ENCODE measurements around the gene ZFAND3.

ZFAND3 gene

GRCh38 chr6:38054527-38055202 is 235.1 kb downstream of the ZFAND3 start:
- no peaks in the 10 kb centered on the region; the same call in 1 of the 2 replicates for H3K27me3 ChIP-seq
- TF ChIP-seq CTCF (IDR thresholded peaks at IDR 0.05; ENCODE audit: low read depth, low read length), result no peak
- no peaks in the 10 kb centered on the region for H3K9me3 ChIP-seq
- no peak for DNase-seq
- H3K4me1 ChIP-seq, result peaks cover 29% of the 10 kb centered on the region
- no peak overlapping the region for H3K4me3 ChIP-seq (ENCODE audit: low read depth, low read length)
- H3K36me3 ChIP-seq, result no peaks in the 10 kb centered on the region

GRCh38 chr6:38055203-38055589 is 235.7 kb downstream of the ZFAND3 start:
- Histone ChIP-seq H3K4me1 (peaks cover 29% of the 10 kb centered on the region), H3K4me3 (ENCODE audit: low read depth, low read length) (no peak overlapping the region)

GRCh38 chr6:38056361-38056760 is 236.8 kb downstream of the ZFAND3 start:
- DNase-seq, result no peak
- Histone ChIP-seq H3K27me3 (no peaks in the 10 kb centered on the region), H3K9me3 (no peaks in the 10 kb centered on the region), H3K36me3 (peaks cover under 1% of the 10 kb centered on the region; the same call in 1 of the 2 replicates), H3K4me3 (ENCODE audit: low read depth, low read length) (no peak overlapping the region), H3K4me1 (peaks cover 23% of the 10 kb centered on the region)
- TF ChIP-seq CTCF (IDR thresholded peaks at IDR 0.05; ENCODE audit: low read depth, low read length), result no peak

More at GRCh38 chr6:38055203-38055589, 235.7 kb downstream of the ZFAND3 start:
- Histone ChIP-seq H3K36me3 (no peaks in the 10 kb centered on the region), H3K27me3 (no peaks in the 10 kb centered on the region; the same call in 1 of the 2 replicates), H3K9me3 (no peaks in the 10 kb centered on the region)
- no peak for TF ChIP-seq CTCF (IDR thresholded peaks at IDR 0.05; ENCODE audit: low read depth, low read length)
- DNase-seq, result no peak

GRCh38 chr6:38057994-38058393 is 238.5 kb downstream of the ZFAND3 start:
- Histone ChIP-seq H3K4me3 (ENCODE audit: low read depth, low read length) (no peak overlapping the region), H3K9me3 (no peaks in the 10 kb centered on the region), H3K4me1 (peaks cover 22% of the 10 kb centered on the region), H3K27me3 (no peaks in the 10 kb centered on the region), H3K36me3 (peaks cover 14% of the 10 kb centered on the region)
- DNase-seq, result no peak
- TF ChIP-seq CTCF (IDR thresholded peaks at IDR 0.05; ENCODE audit: low read depth, low read length), result no peak

GRCh38 chr6:38062066-38062465 is 242.5 kb downstream of the ZFAND3 start:
- no peak overlapping the region for H3K4me3 ChIP-seq (ENCODE audit: low read depth, low read length)
- H3K4me1 ChIP-seq, result peaks cover 8% of the 10 kb centered on the region
- no peak for TF ChIP-seq CTCF (IDR thresholded peaks at IDR 0.05; ENCODE audit: low read depth, low read length)
- H3K27me3 ChIP-seq, result no peaks in the 10 kb centered on the region
- no peak for DNase-seq
- H3K36me3 ChIP-seq, result peaks cover 20% of the 10 kb centered on the region
- no peaks in the 10 kb centered on the region for H3K9me3 ChIP-seq

GRCh38 chr6:38063973-38064372 is 244.4 kb downstream of the ZFAND3 start:
- Histone ChIP-seq H3K36me3 (peaks cover 20% of the 10 kb centered on the region), H3K4me3 (ENCODE audit: low read depth, low read length) (no peak overlapping the region), H3K27me3 (no peaks in the 10 kb centered on the region), H3K9me3 (no peaks in the 10 kb centered on the region), H3K4me1 (peaks cover 17% of the 10 kb centered on the region)
- TF ChIP-seq CTCF (IDR thresholded peaks at IDR 0.05; ENCODE audit: low read depth, low read length), result no peak
- DNase-seq, result no peak
